GM12865 (cell line): ENCODE measurements around the gene HOATZ.

Source experiments
- DNase-seq: peaks from one replicate; pipeline ENCODE4 v3.0.0; 2010; ENCODE audit warnings: low read depth
- H3K4me3 ChIP-seq: 2 replicates; pipeline ENCODE4 v1.5.1; 2011; ENCODE audit warnings: mild to moderate bottlenecking, low read depth, low read length, control low read depth
- CTCF ChIP-seq: IDR thresholded peaks from 2 replicates; pipeline ENCODE4 v1.5.1; 2011; ENCODE audit warnings: low read length, control low read depth, low read depth, inconsistent platforms; ENCODE audit not compliant: insufficient read depth; ENCODE audit errors: missing control alignments

HOATZ gene

GRCh38 chr11:111514216-111515031 is at the start of gene HOATZ:
Gene HOATZ (plus strand): TSS chr11:111514778. CDS start chr11:111514785, 7 bp downstream.
- no peak for TF ChIP-seq CTCF
- no peak within 1 kb of the TSS; the same call in 1 of the 2 replicates for H3K4me3 ChIP-seq
- DNase-seq, result peak; percentile 40

- TF ChIP-seq CTCF, result no peak
- no peak overlapping the region for H3K4me3 ChIP-seq
- no peak for DNase-seq
These were observed 49.2 kb upstream of the HOATZ start for GRCh38 chr11:111465400-111465799.

GRCh38 chr11:111466615-111467014 is 48.0 kb upstream of the HOATZ start:
- no peak for DNase-seq
- H3K4me3 ChIP-seq, result no peak overlapping the region
- no peak for TF ChIP-seq CTCF

GRCh38 chr11:111469200-111469599 is 45.4 kb upstream of the HOATZ start:
- DNase-seq, result peak; percentile 14
- no peak overlapping the region for H3K4me3 ChIP-seq
- no peak for TF ChIP-seq CTCF

- H3K4me3 ChIP-seq, result no peak overlapping the region
- DNase-seq, result no peak
- TF ChIP-seq CTCF, result no peak
These were observed 42.4 kb upstream of the HOATZ start for GRCh38 chr11:111472228-111472627.

GRCh38 chr11:111474432-111474831 is 40.1 kb upstream of the HOATZ start:
- H3K4me3 ChIP-seq, result no peak overlapping the region
- TF ChIP-seq CTCF, result no peak
- no peak for DNase-seq

- TF ChIP-seq CTCF, result no peak
- DNase-seq, result no peak
- H3K4me3 ChIP-seq, result no peak overlapping the region
These were observed 38.2 kb upstream of the HOATZ start for GRCh38 chr11:111476366-111476765.
